Measurements from ENCODE around the gene DTYMK.

The DTYMK gene

GRCh38 chr2:241645915-241646645 is 40.5 kb downstream of the DTYMK start:
- no peak for DNase-seq

- no peak for DNase-seq
These were observed 41.3 kb downstream of the DTYMK start for GRCh38 chr2:241645056-241645914.

GRCh38 chr2:241641631-241642030 is 45.0 kb downstream of the DTYMK start:
- no peak for DNase-seq

- no peak for DNase-seq
These were observed 46.3 kb downstream of the DTYMK start for GRCh38 chr2:241640165-241640795.

GRCh38 chr2:241639385-241639784 is 47.2 kb downstream of the DTYMK start:
- DNase-seq = no peak

GRCh38 chr2:241638940-241639339 is 47.7 kb downstream of the DTYMK start:
- DNase-seq = no peak

- DNase-seq = peak in 1 of 2 experiments; percentile 55
These were observed 48.6 kb downstream of the DTYMK start for GRCh38 chr2:241637795-241638660.

- DNase-seq = peak; percentile 83 to 90
These were observed 49.4 kb downstream of the DTYMK start, which contains the start of the genes ATG4B and THAP4 for GRCh38 chr2:241637018-241637794. TSS of gene ATG4B (plus strand) at chr2:241637693. CDS start at chr2:241637715, 22 bp downstream. TSS of gene THAP4 (minus strand) at chr2:241637158. CDS start at chr2:241637017, 141 bp downstream.

- peak in 1 of 2 experiments; percentile 35 for DNase-seq
These were observed 50.2 kb downstream of the DTYMK start for GRCh38 chr2:241636182-241637017.

- no peak for DNase-seq
These were observed 50.9 kb downstream of the DTYMK start for GRCh38 chr2:241635756-241636155.

- DNase-seq = no peak
These were observed 53.1 kb downstream of the DTYMK start for GRCh38 chr2:241633561-241633960.

GRCh38 chr2:241632478-241633325 is 53.9 kb downstream of the DTYMK start:
- DNase-seq = no peak

- DNase-seq = no peak
These were observed 56.7 kb downstream of the DTYMK start for GRCh38 chr2:241629762-241630435.

- no peak for DNase-seq
These were observed 58.9 kb downstream of the DTYMK start for GRCh38 chr2:241627675-241628074.

Measured in NCI-H1930 (cell line).